Measurements from ENCODE around the gene CYGB. TPM values are rescaled to one million over a fixed set of nuclear protein-coding genes. Genes with fewer than 3 reads are reported as not detected.

The CYGB gene
- total and polyA plus RNA-seq, 9 of the 15 experiments (the other 6 are each of a cell fraction or from before 2014, with no cell fraction given) = 0.08 to 0.95 (median 0.18) TPM; not detected in 5

DNA sequence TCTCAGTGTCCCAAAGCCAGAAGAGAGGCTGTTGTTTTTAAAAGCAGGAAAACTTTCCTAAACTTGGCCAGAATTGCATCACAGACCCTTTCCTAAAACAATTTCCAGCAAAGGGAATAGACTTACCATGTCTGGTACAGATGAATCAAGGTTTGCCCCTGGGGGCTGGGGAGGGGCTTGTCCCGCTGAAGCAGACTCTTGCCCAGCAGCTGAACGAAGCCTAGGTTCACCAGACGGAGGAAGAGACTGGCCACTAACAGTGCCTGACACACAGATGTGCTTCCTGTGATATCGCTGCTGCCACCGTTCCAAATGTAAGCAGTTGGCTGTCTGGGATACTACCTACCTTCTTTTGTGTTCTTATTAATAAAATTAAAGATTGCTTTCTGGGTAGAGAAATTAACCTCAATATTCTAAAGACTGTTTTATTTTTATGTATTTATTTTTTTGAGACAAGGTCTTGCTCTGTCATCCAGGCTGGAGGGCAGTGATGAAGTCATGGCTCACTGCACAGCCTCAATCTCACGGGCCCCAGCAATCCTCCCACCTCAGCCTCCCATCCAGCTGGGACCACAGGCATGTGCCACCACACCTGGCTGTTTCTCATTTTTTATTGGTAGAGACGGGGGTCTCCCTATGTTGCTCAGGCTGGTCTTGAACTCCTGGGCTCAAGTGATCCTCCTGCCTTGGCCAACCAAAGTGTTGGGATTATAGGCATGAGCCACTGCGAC, 15.8 kb upstream of the CYGB start (continued):
- TF ChIP-seq, protein P1, sequence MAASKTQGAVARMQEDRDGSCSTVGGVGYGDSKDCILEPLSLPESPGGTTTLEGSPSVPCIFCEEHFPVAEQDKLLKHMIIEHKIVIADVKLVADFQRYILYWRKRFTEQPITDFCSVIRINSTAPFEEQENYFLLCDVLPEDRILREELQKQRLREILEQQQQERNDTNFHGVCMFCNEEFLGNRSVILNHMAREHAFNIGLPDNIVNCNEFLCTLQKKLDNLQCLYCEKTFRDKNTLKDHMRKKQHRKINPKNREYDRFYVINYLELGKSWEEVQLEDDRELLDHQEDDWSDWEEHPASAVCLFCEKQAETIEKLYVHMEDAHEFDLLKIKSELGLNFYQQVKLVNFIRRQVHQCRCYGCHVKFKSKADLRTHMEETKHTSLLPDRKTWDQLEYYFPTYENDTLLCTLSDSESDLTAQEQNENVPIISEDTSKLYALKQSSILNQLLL (CRISPR knock-in tag; IDR thresholded peaks at IDR 0.05; ENCODE audit: borderline replicate concordance) = no peak
- TF ChIP-seq ARID2 (IDR thresholded peaks at IDR 0.05) = no peak

DNA sequence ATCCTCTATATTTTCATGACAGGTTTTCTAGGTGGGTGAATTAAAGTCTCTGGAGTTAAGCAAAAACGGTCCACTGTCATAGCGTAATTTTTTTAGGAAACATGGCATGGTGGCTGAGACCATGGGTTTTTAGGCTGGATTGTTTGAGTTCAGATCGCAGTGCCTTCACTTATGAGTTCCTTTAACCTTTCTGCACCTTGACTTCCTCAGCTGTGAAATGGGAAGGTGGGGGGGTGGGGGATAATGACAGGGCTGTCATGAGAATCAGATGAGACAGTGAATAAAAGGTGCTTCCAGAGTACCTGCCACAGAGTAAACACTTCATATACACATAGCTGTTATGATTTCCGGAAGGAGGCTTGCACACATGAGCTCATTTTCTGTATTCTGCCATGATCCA, 14.2 kb upstream of the CYGB start:
- H3K27ac ChIP-seq (ENCODE audit: extremely low read depth, low read depth, low read length) = no peak overlapping the region
- H3K27me3 ChIP-seq (ENCODE audit: control insufficient read depth in 2 of 2, insufficient read depth in 2 of 2, low read length in 2 of 2) = no peaks in the 10 kb centered on the region
- intact Hi-C loops (cut with micrococcal nuclease) (no loop called here), in situ Hi-C loops (cut with MboI) (no loop called here)
- no peak overlapping the region for H3K9ac ChIP-seq (ENCODE audit: insufficient read depth in 1 of 2, low read depth in 2 of 2, low read length in 2 of 2)
- TF ChIP-seq ESRRA (IDR thresholded peaks at IDR 0.05; ENCODE audit: borderline replicate concordance, low read depth) = peak; percentile 61; the same call in 1 of the 2 replicates
- no peak for TF ChIP-seq SMARCC2 (IDR thresholded peaks at IDR 0.05; ENCODE audit: low read depth)
- no peak for ATAC-seq
- POLR2A ChIA-PET = interaction anchor here (0.9 to 1.5 kb wide), 5 partner anchors 10 to 72 kb away, joined by 3 to 7 read pairs (median 3); no protein-coding TSS in a partner anchor
- no peaks in the 10 kb centered on the region for H3K36me3 ChIP-seq (ENCODE audit: control insufficient read depth, insufficient read depth, low read length)
- WGBS (ENCODE audit: insufficient coverage, low coverage, missing lambda C conversion rate) = 51% methylated on average over 4 of the region's 4 CpGs
- no peaks in the 10 kb centered on the region for H3K9me1 ChIP-seq (ENCODE audit: control insufficient read depth, insufficient read depth, low read length)
- no peaks in the 10 kb centered on the region for H3K9me3 ChIP-seq (replicated peaks; ENCODE audit: control insufficient read depth, insufficient read depth, low read depth, low read length)
- H3K4me2 ChIP-seq (ENCODE audit: insufficient read depth, low read length) = no peak overlapping the region
- no peak overlapping the region for H3K4me3 ChIP-seq
- no peak overlapping the region for H2AFZ ChIP-seq (ENCODE audit: low read depth, low read length)
- CTCF ChIA-PET (ENCODE audit: low intra/inter-chr PET ratio) = no interaction called here
- no peaks in the 10 kb centered on the region for H4K20me1 ChIP-seq (replicated peaks; ENCODE audit: control insufficient read depth, insufficient read depth, low read length)
- no TSS peak for BruUV-seq (replicated peaks)
- H3K4me1 ChIP-seq (replicated peaks in 1 of 2; ENCODE audit: control insufficient read depth in 2 of 2, insufficient read depth in 2 of 2, low read length in 2 of 2) = peaks cover 7 to 11% of the 10 kb centered on the region in 2 experiments
- H3K79me2 ChIP-seq (ENCODE audit: control insufficient read depth, insufficient read depth, low read length) = peaks cover 4% of the 10 kb centered on the region
- FAIRE-seq = no peak
- DNase-seq (ENCODE audit: extremely low read depth in 1 of 4, low spot score in 3 of 4) = no peak

Data from K562 (cell line).